HG02610 (cell line): ENCODE data around the gene MVD.

Experiments used
- ATAC-seq: cut with Tn5 transposase; IDR thresholded peaks from one replicate; pipeline ENCODE4 v1.9.1; 2021; ENCODE audit warnings: mild to moderate bottlenecking, moderate library complexity; ENCODE audit not compliant: unreplicated experiment

Gene MVD

GRCh38 chr16:88642881-88643643 is 19.8 kb downstream of the MVD start:
- no peak for ATAC-seq

GRCh38 chr16:88640498-88641247 is 22.2 kb downstream of the MVD start:
- no peak for ATAC-seq

GRCh38 chr16:88640039-88640495 is 22.8 kb downstream of the MVD start:
- ATAC-seq, result no peak

- no peak for ATAC-seq
Observed at GRCh38 chr16:88639231-88640038, 23.5 kb downstream of the MVD start.

GRCh38 chr16:88638323-88639230 is 24.3 kb downstream of the MVD start, which contains the start of gene IL17C:
IL17C (plus strand) TSS chr16:88638572; CDS start chr16:88638642, 70 bp downstream.
- ATAC-seq, result no peak

- ATAC-seq, result no peak
Observed at GRCh38 chr16:88636488-88637265, 26.2 kb downstream of the MVD start.

GRCh38 chr16:88635671-88636319 is 27.1 kb downstream of the MVD start:
- ATAC-seq, result no peak

GRCh38 chr16:88634994-88635670 is 27.8 kb downstream of the MVD start:
- no peak for ATAC-seq

GRCh38 chr16:88634141-88634993 is 28.5 kb downstream of the MVD start:
- peak; percentile 31 for ATAC-seq

- peak; percentile 30 for ATAC-seq
Observed at GRCh38 chr16:88633684-88634140, 29.2 kb downstream of the MVD start.

GRCh38 chr16:88632587-88632930 is 30.3 kb downstream of the MVD start:
- no peak for ATAC-seq

- no peak for ATAC-seq
Observed at GRCh38 chr16:88631920-88632586, 30.8 kb downstream of the MVD start.

GRCh38 chr16:88631384-88631783 is 31.5 kb downstream of the MVD start:
- no peak for ATAC-seq

GRCh38 chr16:88630941-88631340 is 31.9 kb downstream of the MVD start:
- no peak for ATAC-seq

GRCh38 chr16:88630433-88630832 is 32.5 kb downstream of the MVD start:
- no peak for ATAC-seq

GRCh38 chr16:88629835-88630234 is 33.1 kb downstream of the MVD start:
- no peak for ATAC-seq

- no peak for ATAC-seq
Observed at GRCh38 chr16:88628512-88628974, 34.3 kb downstream of the MVD start.
